ENCODE results near the gene HMGB1.

The HMGB1 gene

GRCh38 chr13:30418075-30418716 is 47.5 kb downstream of the HMGB1 start:
- Histone ChIP-seq H4K91ac (ENCODE audit: low read length) (no peak overlapping the region), H3K18ac (ENCODE audit: low read depth in 1 of 2, low read length in 2 of 2) (no peak overlapping the region), H2BK15ac (ENCODE audit: low read depth, poor library complexity, severe bottlenecking) (no peak overlapping the region), H3K4me1 (ENCODE audit: control insufficient read depth, insufficient read depth, low read depth, low read length) (peaks cover 9% of the 10 kb centered on the region), H3K36me3 (ENCODE audit: control insufficient read depth in 1 of 2, insufficient read depth in 2 of 2, low read depth in 1 of 2, low read length in 2 of 2) (no peaks in the 10 kb centered on the region), H2AK5ac (ENCODE audit: low read length, severe bottlenecking) (peak overlapping the region; percentile 47), H3K79me1 (replicated peaks; ENCODE audit: low read length, poor library complexity, severe bottlenecking) (peaks cover 4% of the 10 kb centered on the region), H3K23ac (ENCODE audit: low read length in 2 of 2) (no peak overlapping the region), H3K4ac (ENCODE audit: low read depth in 1 of 2, low read length in 2 of 2) (no peak overlapping the region), H3K4me2 (ENCODE audit: low read length, poor library complexity, severe bottlenecking) (no peak overlapping the region), H4K8ac (ENCODE audit: low read length) (no peak overlapping the region), H2BK5ac (ENCODE audit: low read depth, low read length, poor library complexity, severe bottlenecking) (no peak overlapping the region), H3K27me3 (ENCODE audit: control insufficient read depth in 1 of 2, insufficient read depth in 1 of 2, low read length in 2 of 2) (no peaks in the 10 kb centered on the region), H3K9ac (ENCODE audit: low read length) (no peak overlapping the region), H3K27ac (ENCODE audit: low read length, poor library complexity, severe bottlenecking) (no peak overlapping the region), H2BK12ac (ENCODE audit: low read length in 2 of 2) (no peak overlapping the region), H2AFZ (ENCODE audit: low read depth, low read length) (no peak overlapping the region), H3K9me3 (ENCODE audit: control insufficient read depth, low read length) (no peaks in the 10 kb centered on the region), H3K4me3 (ENCODE audit: insufficient read depth in 1 of 2, low read depth in 1 of 2, low read length in 2 of 2) (no peak overlapping the region), H2BK120ac (ENCODE audit: low read depth, low read length) (no peak overlapping the region), H3K14ac (ENCODE audit: low read length in 2 of 2) (no peak overlapping the region)
- 94% methylated on average over 6 of the region's 6 CpGs for WGBS
- no peak for DNase-seq

- no peak overlapping the region for H3K4ac ChIP-seq (ENCODE audit: low read depth in 1 of 2, low read length in 2 of 2)
- H3K27ac ChIP-seq (ENCODE audit: low read length, poor library complexity, severe bottlenecking) = no peak overlapping the region
- H3K14ac ChIP-seq (ENCODE audit: low read length in 2 of 2) = no peak overlapping the region
- no peak overlapping the region for H3K9ac ChIP-seq (ENCODE audit: low read length)
- no peak overlapping the region for H4K8ac ChIP-seq (ENCODE audit: low read length)
- no peaks in the 10 kb centered on the region for H3K27me3 ChIP-seq (ENCODE audit: control insufficient read depth in 1 of 2, insufficient read depth in 1 of 2, low read length in 2 of 2)
- H3K79me1 ChIP-seq (replicated peaks; ENCODE audit: low read length, poor library complexity, severe bottlenecking) = peaks cover 4% of the 10 kb centered on the region
- H2BK12ac ChIP-seq (ENCODE audit: low read length in 2 of 2) = no peak overlapping the region
- peaks cover 9% of the 10 kb centered on the region for H3K4me1 ChIP-seq (ENCODE audit: control insufficient read depth, insufficient read depth, low read depth, low read length)
- no peak overlapping the region for H3K4me2 ChIP-seq (ENCODE audit: low read length, poor library complexity, severe bottlenecking)
- no peak overlapping the region for H2BK5ac ChIP-seq (ENCODE audit: low read depth, low read length, poor library complexity, severe bottlenecking)
- no peak overlapping the region for H3K4me3 ChIP-seq (ENCODE audit: insufficient read depth in 1 of 2, low read depth in 1 of 2, low read length in 2 of 2)
- H3K18ac ChIP-seq (ENCODE audit: low read depth in 1 of 2, low read length in 2 of 2) = no peak overlapping the region
- peak overlapping the region; percentile 37 for H2AK5ac ChIP-seq (ENCODE audit: low read length, severe bottlenecking)
- no peak overlapping the region for H2BK15ac ChIP-seq (ENCODE audit: low read depth, poor library complexity, severe bottlenecking)
- no peak overlapping the region for H2BK120ac ChIP-seq (ENCODE audit: low read depth, low read length)
- no peak overlapping the region for H3K23ac ChIP-seq (ENCODE audit: low read length in 2 of 2)
- H3K9me3 ChIP-seq (ENCODE audit: control insufficient read depth, low read length) = no peaks in the 10 kb centered on the region
- DNase-seq = no peak
- no CpG with 5 or more reads among the region's 1 CpG for WGBS
- H2AFZ ChIP-seq (ENCODE audit: low read depth, low read length) = no peak overlapping the region
- H4K91ac ChIP-seq (ENCODE audit: low read length) = no peak overlapping the region
- H3K36me3 ChIP-seq (ENCODE audit: control insufficient read depth in 1 of 2, insufficient read depth in 2 of 2, low read depth in 1 of 2, low read length in 2 of 2) = no peaks in the 10 kb centered on the region
Measured at GRCh38 chr13:30416471-30416870, 49.3 kb downstream of the HMGB1 start.

- H2AK5ac ChIP-seq (ENCODE audit: low read length, severe bottlenecking) = no peak overlapping the region
- H3K4ac ChIP-seq (ENCODE audit: low read depth in 1 of 2, low read length in 2 of 2) = no peak overlapping the region
- peaks cover 2% of the 10 kb centered on the region for H3K4me1 ChIP-seq (ENCODE audit: control insufficient read depth, insufficient read depth, low read depth, low read length)
- H3K18ac ChIP-seq (ENCODE audit: low read depth in 1 of 2, low read length in 2 of 2) = no peak overlapping the region
- H3K79me1 ChIP-seq (replicated peaks; ENCODE audit: low read length, poor library complexity, severe bottlenecking) = peaks cover under 1% of the 10 kb centered on the region
- no peak overlapping the region for H2BK5ac ChIP-seq (ENCODE audit: low read depth, low read length, poor library complexity, severe bottlenecking)
- WGBS = 83% methylated on average over 3 of the region's 3 CpGs
- H4K8ac ChIP-seq (ENCODE audit: low read length) = no peak overlapping the region
- peak overlapping the region; percentile 27 for H3K27ac ChIP-seq (ENCODE audit: low read length, poor library complexity, severe bottlenecking)
- H3K9me3 ChIP-seq (ENCODE audit: control insufficient read depth, low read length) = no peaks in the 10 kb centered on the region
- no peak overlapping the region for H3K14ac ChIP-seq (ENCODE audit: low read length in 2 of 2)
- H3K4me3 ChIP-seq (ENCODE audit: insufficient read depth in 1 of 2, low read depth in 1 of 2, low read length in 2 of 2) = no peak overlapping the region
- H2BK12ac ChIP-seq (ENCODE audit: low read length in 2 of 2) = no peak overlapping the region
- H3K27me3 ChIP-seq (ENCODE audit: control insufficient read depth in 1 of 2, insufficient read depth in 1 of 2, low read length in 2 of 2) = no peaks in the 10 kb centered on the region
- H4K91ac ChIP-seq (ENCODE audit: low read length) = no peak overlapping the region
- H2BK120ac ChIP-seq (ENCODE audit: low read depth, low read length) = no peak overlapping the region
- no peak overlapping the region for H2BK15ac ChIP-seq (ENCODE audit: low read depth, poor library complexity, severe bottlenecking)
- no peak overlapping the region for H3K9ac ChIP-seq (ENCODE audit: low read length)
- DNase-seq = no peak
- no peak overlapping the region for H3K23ac ChIP-seq (ENCODE audit: low read length in 2 of 2)
- H3K36me3 ChIP-seq (ENCODE audit: control insufficient read depth in 1 of 2, insufficient read depth in 2 of 2, low read depth in 1 of 2, low read length in 2 of 2) = no peaks in the 10 kb centered on the region
- peak overlapping the region; percentile 11 for H3K4me2 ChIP-seq (ENCODE audit: low read length, poor library complexity, severe bottlenecking)
- H2AFZ ChIP-seq (ENCODE audit: low read depth, low read length) = no peak overlapping the region
Measured at GRCh38 chr13:30415430-30416030, 50.2 kb downstream of the HMGB1 start.

- DNase-seq = no peak
- no peak overlapping the region for H2AFZ ChIP-seq (ENCODE audit: low read depth, low read length)
- H3K18ac ChIP-seq (ENCODE audit: low read depth in 1 of 2, low read length in 2 of 2) = no peak overlapping the region
- no peak overlapping the region for H3K27ac ChIP-seq (ENCODE audit: low read length, poor library complexity, severe bottlenecking)
- no peak overlapping the region for H3K4me3 ChIP-seq (ENCODE audit: insufficient read depth in 1 of 2, low read depth in 1 of 2, low read length in 2 of 2)
- no peaks in the 10 kb centered on the region for H3K9me3 ChIP-seq (ENCODE audit: control insufficient read depth, low read length)
- no peak overlapping the region for H2BK5ac ChIP-seq (ENCODE audit: low read depth, low read length, poor library complexity, severe bottlenecking)
- H4K8ac ChIP-seq (ENCODE audit: low read length) = no peak overlapping the region
- H2BK120ac ChIP-seq (ENCODE audit: low read depth, low read length) = no peak overlapping the region
- H3K79me1 ChIP-seq (replicated peaks; ENCODE audit: low read length, poor library complexity, severe bottlenecking) = no peaks in the 10 kb centered on the region
- H3K14ac ChIP-seq (ENCODE audit: low read length in 2 of 2) = no peak overlapping the region
- H3K9ac ChIP-seq (ENCODE audit: low read length) = no peak overlapping the region
- H2BK12ac ChIP-seq (ENCODE audit: low read length in 2 of 2) = no peak overlapping the region
- H2AK5ac ChIP-seq (ENCODE audit: low read length, severe bottlenecking) = no peak overlapping the region
- H4K91ac ChIP-seq (ENCODE audit: low read length) = no peak overlapping the region
- H3K4ac ChIP-seq (ENCODE audit: low read depth in 1 of 2, low read length in 2 of 2) = no peak overlapping the region
- 89% methylated on average over 2 of the region's 3 CpGs for WGBS
- no peaks in the 10 kb centered on the region for H3K36me3 ChIP-seq (ENCODE audit: control insufficient read depth in 1 of 2, insufficient read depth in 2 of 2, low read depth in 1 of 2, low read length in 2 of 2)
- no peaks in the 10 kb centered on the region for H3K27me3 ChIP-seq (ENCODE audit: control insufficient read depth in 1 of 2, insufficient read depth in 1 of 2, low read length in 2 of 2)
- no peak overlapping the region for H3K23ac ChIP-seq (ENCODE audit: low read length in 2 of 2)
- no peak overlapping the region for H3K4me2 ChIP-seq (ENCODE audit: low read length, poor library complexity, severe bottlenecking)
- peaks cover 1% of the 10 kb centered on the region for H3K4me1 ChIP-seq (ENCODE audit: control insufficient read depth, insufficient read depth, low read depth, low read length)
- no peak overlapping the region for H2BK15ac ChIP-seq (ENCODE audit: low read depth, poor library complexity, severe bottlenecking)
Measured at GRCh38 chr13:30413842-30414241, 51.9 kb downstream of the HMGB1 start.

Measured in mesenchymal stem cell (in vitro differentiated cells and primary cell).